ENCODE data around the gene UBE2F.

UBE2F gene

GRCh38 chr2:238077292-238077691 lies 110.5 kb downstream of the UBE2F start:
- Histone ChIP-seq H3K27ac (ENCODE audit: low read length) (no peak overlapping the region), H3K4me2 (ENCODE audit: low read length) (no peak overlapping the region), H2AFZ (ENCODE audit: low read depth, low read length) (no peak overlapping the region), H4K20me1 (ENCODE audit: insufficient read depth, low read length) (no peaks in the 10 kb centered on the region), H3K4me1 (ENCODE audit: low read length) (no peaks in the 10 kb centered on the region), H3K27me3 (ENCODE audit: low read depth, low read length) (no peaks in the 10 kb centered on the region), H3K9ac (ENCODE audit: low read length) (no peak overlapping the region), H3K79me2 (ENCODE audit: low read length) (no peaks in the 10 kb centered on the region), H3K36me3 (replicated peaks; ENCODE audit: low read depth, low read length) (peaks cover 16% of the 10 kb centered on the region), H3K4me3 (ENCODE audit: low read length) (no peak overlapping the region), H3K9me3 (ENCODE audit: insufficient read depth, low read length) (no peaks in the 10 kb centered on the region)
- TF ChIP-seq, protein P1, sequence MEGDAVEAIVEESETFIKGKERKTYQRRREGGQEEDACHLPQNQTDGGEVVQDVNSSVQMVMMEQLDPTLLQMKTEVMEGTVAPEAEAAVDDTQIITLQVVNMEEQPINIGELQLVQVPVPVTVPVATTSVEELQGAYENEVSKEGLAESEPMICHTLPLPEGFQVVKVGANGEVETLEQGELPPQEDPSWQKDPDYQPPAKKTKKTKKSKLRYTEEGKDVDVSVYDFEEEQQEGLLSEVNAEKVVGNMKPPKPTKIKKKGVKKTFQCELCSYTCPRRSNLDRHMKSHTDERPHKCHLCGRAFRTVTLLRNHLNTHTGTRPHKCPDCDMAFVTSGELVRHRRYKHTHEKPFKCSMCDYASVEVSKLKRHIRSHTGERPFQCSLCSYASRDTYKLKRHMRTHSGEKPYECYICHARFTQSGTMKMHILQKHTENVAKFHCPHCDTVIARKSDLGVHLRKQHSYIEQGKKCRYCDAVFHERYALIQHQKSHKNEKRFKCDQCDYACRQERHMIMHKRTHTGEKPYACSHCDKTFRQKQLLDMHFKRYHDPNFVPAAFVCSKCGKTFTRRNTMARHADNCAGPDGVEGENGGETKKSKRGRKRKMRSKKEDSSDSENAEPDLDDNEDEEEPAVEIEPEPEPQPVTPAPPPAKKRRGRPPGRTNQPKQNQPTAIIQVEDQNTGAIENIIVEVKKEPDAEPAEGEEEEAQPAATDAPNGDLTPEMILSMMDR (IDR thresholded peaks at IDR 0.05; ENCODE audit: low read depth, low read length), result no peak
- no peak for TF ChIP-seq EZH2phosphoT487 (IDR thresholded peaks at IDR 0.05; ENCODE audit: low read depth)

DNA sequence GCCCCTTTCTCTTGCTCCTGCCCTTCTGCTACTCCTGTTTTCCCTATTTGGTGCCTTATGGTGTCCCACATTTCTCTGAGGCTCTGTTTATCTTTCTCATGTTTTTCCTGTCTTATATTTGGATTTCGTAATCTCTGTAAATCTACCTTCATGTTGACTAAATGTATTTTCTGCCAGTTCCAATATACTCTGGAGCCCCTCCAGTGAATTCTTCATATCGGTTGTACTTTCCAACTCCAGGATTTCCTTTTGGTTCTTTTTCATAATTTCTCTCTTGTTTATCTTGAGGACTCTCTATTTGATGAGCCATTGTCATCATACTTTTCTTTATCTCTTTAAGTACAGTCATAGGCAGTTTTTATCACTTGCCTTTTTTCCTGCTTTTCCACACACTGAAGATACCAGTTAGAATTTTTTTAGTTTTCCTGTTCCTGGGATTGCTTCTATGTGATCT lies 113.1 kb downstream of the UBE2F start:
- Histone ChIP-seq H3K4me2 (ENCODE audit: low read length) (no peak overlapping the region), H3K36me3 (replicated peaks; ENCODE audit: low read depth, low read length) (peaks cover 9% of the 10 kb centered on the region)

GRCh38 chr2:238080518-238080917 lies 113.7 kb downstream of the UBE2F start:
- Histone ChIP-seq H3K9me3 (ENCODE audit: insufficient read depth, low read length) (no peaks in the 10 kb centered on the region), H3K36me3 (replicated peaks; ENCODE audit: low read depth, low read length) (peaks cover 9% of the 10 kb centered on the region)

More for the DNA sequence above, 113.1 kb downstream of the UBE2F start:
- Histone ChIP-seq H3K9ac (ENCODE audit: low read length) (no peak overlapping the region), H3K79me2 (ENCODE audit: low read length) (no peaks in the 10 kb centered on the region), H3K27me3 (ENCODE audit: low read depth, low read length) (no peaks in the 10 kb centered on the region), H3K27ac (ENCODE audit: low read length) (no peak overlapping the region), H3K4me3 (ENCODE audit: low read length) (no peak overlapping the region), H3K9me3 (ENCODE audit: insufficient read depth, low read length) (no peaks in the 10 kb centered on the region), H3K4me1 (ENCODE audit: low read length) (no peaks in the 10 kb centered on the region), H2AFZ (ENCODE audit: low read depth, low read length) (no peak overlapping the region), H4K20me1 (ENCODE audit: insufficient read depth, low read length) (no peaks in the 10 kb centered on the region)
- TF ChIP-seq, protein P1 (IDR thresholded peaks at IDR 0.05; ENCODE audit: low read depth, low read length), result no peak
- TF ChIP-seq EZH2phosphoT487 (IDR thresholded peaks at IDR 0.05; ENCODE audit: low read depth), result no peak

DNA sequence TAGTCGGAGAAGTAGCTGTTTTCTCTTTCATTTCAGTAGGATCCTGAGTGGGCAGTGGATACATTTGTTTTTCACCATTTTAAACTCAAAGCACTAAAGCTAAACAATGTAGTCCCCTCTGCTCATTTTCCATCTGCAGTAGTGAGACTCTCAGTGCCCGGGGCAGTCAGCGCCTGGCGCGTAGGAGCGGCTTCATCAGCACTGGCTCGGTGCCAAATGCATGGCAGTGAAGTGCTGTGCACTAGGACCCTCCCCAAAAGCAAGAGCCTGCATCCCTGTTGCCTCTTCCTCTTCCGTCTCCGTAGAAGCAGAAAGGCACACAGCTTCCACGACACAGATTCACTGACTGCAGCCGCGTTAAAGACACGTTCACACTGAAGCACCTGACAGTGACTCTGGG lies 114.3 kb downstream of the UBE2F start:
- Histone ChIP-seq H3K9me3 (ENCODE audit: insufficient read depth, low read length) (no peaks in the 10 kb centered on the region), H3K79me2 (ENCODE audit: low read length) (no peaks in the 10 kb centered on the region), H3K27ac (ENCODE audit: low read length) (no peak overlapping the region), H3K4me3 (ENCODE audit: low read length) (no peak overlapping the region), H2AFZ (ENCODE audit: low read depth, low read length) (no peak overlapping the region), H3K4me2 (ENCODE audit: low read length) (no peak overlapping the region), H3K4me1 (ENCODE audit: low read length) (no peaks in the 10 kb centered on the region), H3K9ac (ENCODE audit: low read length) (no peak overlapping the region), H4K20me1 (ENCODE audit: insufficient read depth, low read length) (no peaks in the 10 kb centered on the region), H3K36me3 (replicated peaks; ENCODE audit: low read depth, low read length) (peaks cover 9% of the 10 kb centered on the region), H3K27me3 (ENCODE audit: low read depth, low read length) (no peaks in the 10 kb centered on the region)
- TF ChIP-seq EZH2phosphoT487 (IDR thresholded peaks at IDR 0.05; ENCODE audit: low read depth), result no peak
- TF ChIP-seq, protein P1 (IDR thresholded peaks at IDR 0.05; ENCODE audit: low read depth, low read length), result no peak

More at GRCh38 chr2:238080518-238080917, 113.7 kb downstream of the UBE2F start:
- Histone ChIP-seq H4K20me1 (ENCODE audit: insufficient read depth, low read length) (no peaks in the 10 kb centered on the region), H2AFZ (ENCODE audit: low read depth, low read length) (no peak overlapping the region), H3K4me1 (ENCODE audit: low read length) (no peaks in the 10 kb centered on the region), H3K27ac (ENCODE audit: low read length) (no peak overlapping the region), H3K79me2 (ENCODE audit: low read length) (no peaks in the 10 kb centered on the region), H3K27me3 (ENCODE audit: low read depth, low read length) (no peaks in the 10 kb centered on the region), H3K4me2 (ENCODE audit: low read length) (no peak overlapping the region), H3K4me3 (ENCODE audit: low read length) (no peak overlapping the region), H3K9ac (ENCODE audit: low read length) (no peak overlapping the region)
- TF ChIP-seq, protein P1 (IDR thresholded peaks at IDR 0.05; ENCODE audit: low read depth, low read length), result no peak
- TF ChIP-seq EZH2phosphoT487 (IDR thresholded peaks at IDR 0.05; ENCODE audit: low read depth), result no peak
